ENCODE data around the gene RAPGEF4. TPM values are rescaled to one million over a fixed set of nuclear protein-coding genes. Genes with fewer than 3 reads are reported as not detected.

Gene RAPGEF4
- total and polyA plus RNA-seq, 2 donors (not counting 1 experiment from before 2014, with no cell fraction given): 0.22 to 0.30 TPM

DNA sequence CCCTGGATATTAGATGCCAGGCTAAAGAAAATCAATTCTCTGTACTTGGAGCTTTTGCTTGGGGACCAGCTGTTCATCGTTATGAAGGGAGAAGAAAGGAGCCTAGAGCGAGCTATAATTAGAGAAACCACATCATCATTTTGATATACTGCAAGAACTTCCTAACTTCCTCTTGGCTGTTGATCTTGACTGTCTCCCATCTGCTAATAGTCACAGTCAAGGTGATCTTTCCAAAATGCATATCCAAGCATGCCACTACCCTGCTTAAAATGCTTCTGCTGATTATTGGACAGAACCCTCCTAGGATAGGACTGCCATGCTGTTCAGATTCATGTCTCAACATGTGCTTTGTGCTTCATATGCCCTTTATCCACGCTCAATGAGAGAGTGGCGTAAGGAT, 54.8 kb downstream of the RAPGEF4 start:
- DNase-seq: no peak
- no peaks in the 10 kb centered on the region for H3K27me3 ChIP-seq (replicated peaks in 1 of 4; ENCODE audit: control extremely low read depth in 1 of 4, control insufficient read depth in 3 of 4, insufficient read depth in 4 of 4, low read length in 3 of 4)
- H3K4me2 ChIP-seq (replicated peaks; ENCODE audit: low read depth, low read length, poor library complexity, severe bottlenecking): no peak overlapping the region
- H3K27ac ChIP-seq (ENCODE audit: low read length in 2 of 2): no peak overlapping the region
- WGBS (ENCODE audit: insufficient coverage): 44% methylated on average over 4 of the region's 4 CpGs
- no peaks in the 10 kb centered on the region for H3K36me3 ChIP-seq (replicated peaks in 1 of 2; ENCODE audit: control extremely low read depth in 1 of 2, control insufficient read depth in 1 of 2, extremely low read depth in 1 of 2, insufficient read depth in 2 of 2, low read length in 1 of 2)
- ATAC-seq (ENCODE audit: low read depth): no peak
- no peak overlapping the region for H3K9ac ChIP-seq (ENCODE audit: low read length)
- POLR2A ChIA-PET: no interaction called here
- no peak overlapping the region for H3K4me3 ChIP-seq (ENCODE audit: control extremely low read depth in 1 of 5, extremely low read depth in 1 of 5, insufficient read depth in 1 of 5, low read depth in 2 of 5, low read length in 4 of 5)
- no peaks in the 10 kb centered on the region for H3K4me1 Mint-ChIP-seq
- peaks cover 17% of the 10 kb centered on the region for H3K27me3 Mint-ChIP-seq
- TF ChIP-seq, protein P1, sequence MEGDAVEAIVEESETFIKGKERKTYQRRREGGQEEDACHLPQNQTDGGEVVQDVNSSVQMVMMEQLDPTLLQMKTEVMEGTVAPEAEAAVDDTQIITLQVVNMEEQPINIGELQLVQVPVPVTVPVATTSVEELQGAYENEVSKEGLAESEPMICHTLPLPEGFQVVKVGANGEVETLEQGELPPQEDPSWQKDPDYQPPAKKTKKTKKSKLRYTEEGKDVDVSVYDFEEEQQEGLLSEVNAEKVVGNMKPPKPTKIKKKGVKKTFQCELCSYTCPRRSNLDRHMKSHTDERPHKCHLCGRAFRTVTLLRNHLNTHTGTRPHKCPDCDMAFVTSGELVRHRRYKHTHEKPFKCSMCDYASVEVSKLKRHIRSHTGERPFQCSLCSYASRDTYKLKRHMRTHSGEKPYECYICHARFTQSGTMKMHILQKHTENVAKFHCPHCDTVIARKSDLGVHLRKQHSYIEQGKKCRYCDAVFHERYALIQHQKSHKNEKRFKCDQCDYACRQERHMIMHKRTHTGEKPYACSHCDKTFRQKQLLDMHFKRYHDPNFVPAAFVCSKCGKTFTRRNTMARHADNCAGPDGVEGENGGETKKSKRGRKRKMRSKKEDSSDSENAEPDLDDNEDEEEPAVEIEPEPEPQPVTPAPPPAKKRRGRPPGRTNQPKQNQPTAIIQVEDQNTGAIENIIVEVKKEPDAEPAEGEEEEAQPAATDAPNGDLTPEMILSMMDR (IDR thresholded peaks at IDR 0.05): no peak
- TF ChIP-seq EZH2 (IDR thresholded peaks at IDR 0.05; ENCODE audit: borderline replicate concordance, insufficient read depth, low read depth, low read length, poor library complexity, severe bottlenecking): no peak
- H3K9me3 ChIP-seq (ENCODE audit: control extremely low read depth in 1 of 3, control insufficient read depth in 2 of 3, insufficient read depth in 1 of 3, low read length in 2 of 3): no peaks in the 10 kb centered on the region
- CTCF ChIA-PET: no interaction called here
- H3K4me3 Mint-ChIP-seq: no peak overlapping the region
- H3K79me2 ChIP-seq (ENCODE audit: control insufficient read depth, insufficient read depth, low read length): no peaks in the 10 kb centered on the region
- no peaks in the 10 kb centered on the region for H4K20me1 ChIP-seq (ENCODE audit: control insufficient read depth, insufficient read depth, low read length, poor library complexity, severe bottlenecking)
- intact Hi-C loops (cut with micrococcal nuclease): no loop called here
- H3K4me1 ChIP-seq (ENCODE audit: control insufficient read depth in 2 of 2, insufficient read depth in 2 of 2, low read length in 2 of 2): no peaks in the 10 kb centered on the region
- no peaks in the 10 kb centered on the region for H3K9me3 Mint-ChIP-seq (ENCODE audit: insufficient read depth)
- no peak overlapping the region for H3K27ac Mint-ChIP-seq
- no peak overlapping the region for H2AFZ ChIP-seq (ENCODE audit: insufficient read depth, low read depth, low read length, poor library complexity, severe bottlenecking)

DNA sequence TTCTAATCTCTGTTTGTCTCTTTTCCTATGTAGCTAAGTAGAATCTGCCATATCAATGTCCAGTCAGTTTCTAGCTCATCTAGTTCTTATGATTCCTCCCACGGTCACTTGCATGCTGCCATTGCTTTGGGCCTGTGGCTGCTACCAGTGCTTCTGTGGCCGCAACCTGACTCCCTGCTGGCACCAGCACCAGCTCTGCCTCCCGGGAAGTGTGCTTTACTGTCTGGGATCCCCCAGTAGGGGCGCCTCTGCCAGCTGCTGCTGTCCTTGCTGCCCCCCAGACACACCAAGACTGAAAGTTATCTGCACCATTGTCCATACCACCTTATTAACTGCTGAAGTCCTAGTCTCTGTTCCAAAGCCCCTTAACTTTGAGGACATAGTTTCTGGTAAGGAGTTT, 56.3 kb downstream of the RAPGEF4 start:
- H3K27me3 ChIP-seq (replicated peaks in 1 of 4; ENCODE audit: control extremely low read depth in 1 of 4, control insufficient read depth in 3 of 4, insufficient read depth in 4 of 4, low read length in 3 of 4): no peaks in the 10 kb centered on the region
- no peak for DNase-seq

More for the DNA sequence above, 56.3 kb downstream of the RAPGEF4 start:
- H3K36me3 ChIP-seq (replicated peaks in 1 of 2; ENCODE audit: control extremely low read depth in 1 of 2, control insufficient read depth in 1 of 2, extremely low read depth in 1 of 2, insufficient read depth in 2 of 2, low read length in 1 of 2): no peaks in the 10 kb centered on the region
- H3K27ac ChIP-seq (ENCODE audit: low read length in 2 of 2): no peak overlapping the region
- intact Hi-C loops (cut with micrococcal nuclease): no loop called here
- no peak overlapping the region for H3K4me2 ChIP-seq (replicated peaks; ENCODE audit: low read depth, low read length, poor library complexity, severe bottlenecking)
- H3K4me1 ChIP-seq (ENCODE audit: control insufficient read depth in 2 of 2, insufficient read depth in 2 of 2, low read length in 2 of 2): no peaks in the 10 kb centered on the region
- ChIA-PET POLR2A (no interaction called here), CTCF (no interaction called here)
- no peak for TF ChIP-seq EZH2 (IDR thresholded peaks at IDR 0.05; ENCODE audit: borderline replicate concordance, insufficient read depth, low read depth, low read length, poor library complexity, severe bottlenecking)
- TF ChIP-seq, protein P1 (IDR thresholded peaks at IDR 0.05): no peak
- no peaks in the 10 kb centered on the region for H3K9me3 Mint-ChIP-seq (ENCODE audit: insufficient read depth)
- no peaks in the 10 kb centered on the region for H4K20me1 ChIP-seq (ENCODE audit: control insufficient read depth, insufficient read depth, low read length, poor library complexity, severe bottlenecking)
- H3K4me3 Mint-ChIP-seq: no peak overlapping the region
- H3K79me2 ChIP-seq (ENCODE audit: control insufficient read depth, insufficient read depth, low read length): no peaks in the 10 kb centered on the region
- no peaks in the 10 kb centered on the region for H3K4me1 Mint-ChIP-seq
- no peak for ATAC-seq (ENCODE audit: low read depth)
- no peak overlapping the region for H3K9ac ChIP-seq (ENCODE audit: low read length)
- no peak overlapping the region for H3K4me3 ChIP-seq (ENCODE audit: control extremely low read depth in 1 of 5, extremely low read depth in 1 of 5, insufficient read depth in 1 of 5, low read depth in 2 of 5, low read length in 4 of 5)
- 100% methylated on average over 4 of the region's 4 CpGs for WGBS (ENCODE audit: insufficient coverage)
- H3K9me3 ChIP-seq (ENCODE audit: control extremely low read depth in 1 of 3, control insufficient read depth in 2 of 3, insufficient read depth in 1 of 3, low read length in 2 of 3): no peaks in the 10 kb centered on the region
- H3K27ac Mint-ChIP-seq: no peak overlapping the region
- H2AFZ ChIP-seq (ENCODE audit: insufficient read depth, low read depth, low read length, poor library complexity, severe bottlenecking): no peak overlapping the region
- H3K27me3 Mint-ChIP-seq: peaks cover 9% of the 10 kb centered on the region

All from B cell (primary cell).